Motor neuron (in vitro differentiated cells): ENCODE results near the gene HES6. TPM values are rescaled to one million over a fixed set of nuclear protein-coding genes. Genes with fewer than 3 reads are reported as not detected.

ENCODE experiments used
- ATAC-seq, 8 experiments: fragments of 200-7000 bp; cut with Tn5 transposase; replicated peaks in 6 of 8; 2 replicates each; pipeline ENCODE4 v1.8.0; 2021; ENCODE audit warnings: mild to moderate bottlenecking in 8 of 8, moderate library complexity in 8 of 8
- H3K27ac ChIP-seq, 2 donors: fragments of 250-450 bp; sonication (Bioruptor Pico); 2 replicates each; pipeline ENCODE4 v1.9.0; 2021; ENCODE audit warnings: antibody characterized with exemption in 2 of 2, mild to moderate bottlenecking in 2 of 2, moderate library complexity in 1 of 2
- H3K4me1 ChIP-seq, 2 donors: fragments of 250-450 bp; sonication (Bioruptor Pico); replicated peaks in 1 of 2; 2 replicates each; pipeline ENCODE4 v1.6.1; 2021; ENCODE audit warnings: antibody characterized with exemption in 2 of 2, mild to moderate bottlenecking in 2 of 2, moderate library complexity in 1 of 2
- H3K4me3 ChIP-seq, 5 donors: fragments of 250-450 bp; sonication (Bioruptor Pico); 2 replicates each; pipeline ENCODE4 v1.9.0; 2021; ENCODE audit warnings: antibody characterized with exemption in 5 of 5, mild to moderate bottlenecking in 5 of 5, moderate library complexity in 4 of 5
- WGBS, 10 experiments: fragments of 450-650 bp; shearing (Covaris generic); methylation state at CpG; one replicate each; pipeline ENCODE4 v1.0.0; 2022; 5-methylcytosine and 5-hydroxymethylcytosine counted together
- in situ Hi-C, 9 experiments: fragments of 400-800 bp; cut with MboI; loops; one replicate each; pipeline ENCODE4 v1.15.0; 2021; ENCODE audit warnings: low sequenced_read_pairs in 9 of 9, low pct_unique_long_range_greater_than_20kb in 2 of 9; ENCODE audit not compliant: unreplicated experiment in 9 of 9
- total RNA-seq, 8 experiments: library from RNA; unstranded; fragments of 300-600 nt; gene quantifications; 2 replicates each; pipeline versions ENCODE4 v1.2.3 to v1.2.4, GENCODE V29; 2022

Gene HES6
- total RNA-seq, 8 experiments from 2014 or later = 1.9 to 176 (median 29.6) TPM

DNA sequence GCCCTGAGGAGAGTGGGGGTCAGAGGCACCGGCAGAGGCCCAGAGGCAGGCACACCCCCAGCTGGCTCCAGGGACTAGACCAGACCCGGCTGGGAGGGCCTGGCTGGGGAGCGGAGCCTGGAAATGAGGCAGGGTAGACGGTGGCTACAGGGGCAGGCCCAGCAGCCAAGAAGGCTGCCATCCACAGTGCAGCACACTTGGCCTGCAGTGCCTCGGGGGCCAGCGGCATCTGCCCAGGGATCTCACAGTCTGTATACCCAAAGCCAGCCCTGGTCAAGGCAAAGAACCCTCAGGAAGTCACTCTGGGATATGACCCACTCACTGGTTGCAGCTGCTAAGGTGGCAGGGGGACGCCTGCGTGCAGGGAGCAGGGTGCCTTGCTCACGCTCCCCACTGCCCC is 30.8 kb upstream of the HES6 start:
- in situ Hi-C loops = loop anchor here in 7 of 9 experiments (25.0 kb wide), 1 partner anchor 408 kb away; the partner anchor contains the start of gene RAMP1 (in 7 of the 7)
- H3K4me1 ChIP-seq = no peaks in the 10 kb centered on the region
- 60 to 100% (median 83%) methylated on average over 1 to 3 of the region's 9 CpGs; no CpG with 5 or more reads in 3 of the 10 experiments for WGBS, 10 experiments
- H3K27ac ChIP-seq = no peak overlapping the region
- no peak overlapping the region for H3K4me3 ChIP-seq
- ATAC-seq = no peak

DNA sequence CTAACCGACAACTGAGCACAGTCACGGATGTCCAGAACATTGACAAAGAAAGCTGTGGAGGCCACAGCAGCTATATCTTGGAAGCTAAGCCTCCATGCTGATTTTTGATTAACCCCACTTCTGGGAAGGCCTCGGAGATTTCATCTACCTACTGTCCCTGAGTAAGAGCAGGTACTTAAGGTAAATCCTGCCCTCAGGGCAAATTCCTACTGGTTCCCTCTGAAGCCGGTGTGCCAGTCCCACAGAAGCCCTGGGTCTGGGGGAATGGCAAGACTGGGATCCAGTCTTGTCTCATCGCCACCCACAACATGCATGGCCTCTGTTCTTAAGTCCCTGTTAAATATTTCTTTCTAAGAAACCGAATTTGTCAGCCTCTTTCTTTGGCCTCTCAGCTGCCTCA is 29.9 kb upstream of the HES6 start:
- no peak overlapping the region for H3K4me3 ChIP-seq
- no peak overlapping the region for H3K27ac ChIP-seq
- ATAC-seq = no peak
- 0 to 91% (median 83%) methylated on average over 1 to 4 of the region's 6 CpGs; no CpG with 5 or more reads in 2 of the 10 experiments for WGBS, 10 experiments
- in situ Hi-C loops = loop anchor here in 7 of 9 experiments (25.0 kb wide), 1 partner anchor 407 kb away; the partner anchor contains the start of gene RAMP1 (in 7 of the 7)
- no peaks in the 10 kb centered on the region for H3K4me1 ChIP-seq

DNA sequence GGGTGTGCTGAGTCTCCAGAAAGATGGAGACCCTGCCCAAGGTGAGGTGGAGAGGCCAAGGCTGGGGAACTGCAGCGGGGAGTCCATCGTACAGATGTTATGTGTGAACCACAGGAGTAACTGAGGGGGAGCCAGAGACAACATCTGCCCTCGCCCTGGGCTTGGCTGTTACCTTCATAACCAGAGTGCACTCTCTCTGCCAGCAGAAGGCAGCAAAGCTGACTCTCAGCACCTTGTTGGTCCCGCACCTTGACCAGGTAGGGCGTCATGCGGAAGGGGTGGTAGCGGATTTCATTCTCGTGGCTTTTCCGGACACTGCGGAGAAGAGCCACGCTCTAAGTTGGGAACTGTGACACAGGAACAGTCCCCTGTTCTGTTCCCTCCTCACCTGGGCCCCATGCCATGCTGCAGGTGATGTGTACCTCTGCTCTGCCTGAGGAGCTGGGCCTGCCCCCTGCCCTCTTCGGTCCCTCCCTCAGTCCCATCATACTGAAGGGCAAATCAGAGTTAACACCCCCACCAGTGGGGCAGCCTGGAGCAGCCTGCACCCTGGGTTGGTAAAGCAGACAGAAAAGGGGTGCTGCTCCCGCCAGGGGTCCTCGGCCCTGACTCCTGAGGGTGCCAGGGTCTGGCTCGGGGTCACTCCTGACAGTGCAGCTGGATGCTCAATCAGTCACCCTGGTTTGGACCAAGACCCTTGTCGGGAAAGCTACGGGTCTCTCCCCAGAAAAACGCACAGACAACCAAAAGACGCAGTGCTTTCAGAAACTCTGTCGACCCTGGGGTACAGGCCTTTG is 28.2 kb upstream of the HES6 start:
- no peak overlapping the region for H3K27ac ChIP-seq
- peaks cover 3% of the 10 kb centered on the region in 2 donors for H3K4me1 ChIP-seq
- H3K4me3 ChIP-seq = no peak overlapping the region
- no peak for ATAC-seq
- in situ Hi-C loops = loop anchor here in 7 of 9 experiments (25.0 kb wide), 1 partner anchor 406 kb away; the partner anchor contains the start of gene RAMP1 (in 7 of the 7)
- 72 to 94% (median 87%) methylated on average over 1 to 12 of the region's 20 CpGs; no CpG with 5 or more reads in 2 of the 10 experiments for WGBS, 10 experiments

DNA sequence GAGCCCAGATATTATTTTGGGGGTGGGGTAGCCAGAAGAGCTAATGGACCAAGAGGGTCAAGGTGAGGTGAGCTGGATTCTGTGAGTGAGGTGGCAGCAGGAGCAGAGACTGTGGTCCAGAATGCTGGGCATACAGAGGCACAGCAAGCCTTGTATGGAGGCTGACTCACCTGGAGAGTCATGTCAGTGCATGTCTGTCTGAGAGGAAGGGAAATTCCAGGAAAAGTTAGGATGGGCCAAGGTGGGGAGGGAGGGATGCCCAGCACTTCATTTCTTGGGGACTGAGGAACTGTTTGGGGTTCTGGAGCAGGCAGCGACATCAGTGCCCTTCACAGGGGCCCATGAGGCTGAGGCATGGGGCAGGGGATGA is 27.5 kb upstream of the HES6 start:
- no peak for ATAC-seq
- Histone ChIP-seq H3K27ac (no peak overlapping the region), H3K4me1 (peaks cover 5 to 7% of the 10 kb centered on the region in 2 donors), H3K4me3 (no peak overlapping the region)
- 71 to 100% methylated on average over 1 of the region's 1 CpG; no CpG with 5 or more reads in 8 of the 10 experiments for WGBS, 10 experiments
- in situ Hi-C loops = loop anchor here in 7 of 9 experiments (25.0 kb wide), 1 partner anchor 405 kb away; the partner anchor contains the start of gene RAMP1 (in 7 of the 7)

DNA sequence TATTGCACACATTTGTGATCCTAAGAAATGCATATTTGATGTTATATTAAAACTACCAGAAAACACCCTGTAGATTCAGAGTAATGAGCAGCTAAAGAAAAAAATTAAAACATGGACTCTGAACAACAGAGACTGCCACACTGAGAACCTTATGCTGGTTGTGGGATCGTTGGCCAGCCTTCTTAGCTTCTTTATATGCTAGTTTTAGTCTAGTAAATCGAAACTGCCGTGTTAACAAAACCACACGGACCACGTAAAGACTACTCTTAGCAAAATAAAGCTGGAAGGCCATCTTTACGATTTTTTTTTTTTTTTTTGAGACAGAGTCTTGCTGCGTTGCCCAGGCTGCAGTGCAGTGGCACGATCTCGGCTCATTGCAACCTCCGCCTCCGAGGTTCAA is 25.8 kb upstream of the HES6 start:
- WGBS, 10 experiments = 67 to 100% (median 90%) methylated on average over 3 to 11 of the region's 11 CpGs; no CpG with 5 or more reads in 2 of the 10 experiments
- peaks cover 18 to 24% of the 10 kb centered on the region in 2 donors for H3K4me1 ChIP-seq
- ATAC-seq = no peak
- in situ Hi-C loops = loop anchor here in 7 of 9 experiments (25.0 kb wide), 1 partner anchor 403 kb away; the partner anchor contains the start of gene RAMP1 (in 7 of the 7)
- no peak overlapping the region for H3K4me3 ChIP-seq
- H3K27ac ChIP-seq = no peak overlapping the region

- in situ Hi-C loops = loop anchor here in 7 of 9 experiments (25.0 kb wide), 1 partner anchor 402 kb away; the partner anchor contains the start of gene RAMP1 (in 7 of the 7)
- Histone ChIP-seq H3K4me1 (peaks cover 27 to 30% of the 10 kb centered on the region in 2 donors), H3K27ac (no peak overlapping the region), H3K4me3 (no peak overlapping the region)
- no peak for ATAC-seq
- 80 to 100% (median 83%) methylated on average over 1 to 3 of the region's 4 CpGs; no CpG with 5 or more reads in 5 of the 10 experiments for WGBS, 10 experiments
These were observed 24.2 kb upstream of the HES6 start for GRCh38 chr2:238264072-238264460.

GRCh38 chr2:238263204-238264071 is 23.6 kb upstream of the HES6 start:
- no peak overlapping the region for H3K4me3 ChIP-seq
- in situ Hi-C loops = loop anchor here in 7 of 9 experiments (25.0 kb wide), 1 partner anchor 401 kb away; the partner anchor contains the start of gene RAMP1 (in 7 of the 7)
- H3K4me1 ChIP-seq = peaks cover 33 to 36% of the 10 kb centered on the region in 2 donors
- ATAC-seq = peak; percentile 76 to 97 (median 88)
- WGBS, 10 experiments = 0 to 80% (median 15%) methylated on average over 1 to 10 of the region's 13 CpGs; no CpG with 5 or more reads in 2 of the 10 experiments
- H3K27ac ChIP-seq = no peak overlapping the region

- Histone ChIP-seq H3K27ac (no peak overlapping the region), H3K4me3 (no peak overlapping the region), H3K4me1 (peaks cover 37 to 43% of the 10 kb centered on the region in 2 donors)
- WGBS, 10 experiments = 80 to 100% (median 92%) methylated on average over 1 to 8 of the region's 12 CpGs; no CpG with 5 or more reads in 3 of the 10 experiments
- in situ Hi-C loops = loop anchor here in 7 of 9 experiments (25.0 kb wide), 1 partner anchor 400 kb away; the partner anchor contains the start of gene RAMP1 (in 7 of the 7)
- ATAC-seq = no peak
These were observed 22.8 kb upstream of the HES6 start for GRCh38 chr2:238262496-238263122.

GRCh38 chr2:238261718-238262375 is 22.0 kb upstream of the HES6 start:
- in situ Hi-C loops = loop anchor here in 7 of 9 experiments (25.0 kb wide), 1 partner anchor 400 kb away; the partner anchor contains the start of gene RAMP1 (in 7 of the 7)
- H3K4me1 ChIP-seq = peaks cover 37 to 43% of the 10 kb centered on the region in 2 donors
- H3K4me3 ChIP-seq = no peak overlapping the region
- H3K27ac ChIP-seq = no peak overlapping the region
- ATAC-seq = peak in 2 of 8 experiments; percentile 18 to 20
- 33 to 100% (median 78%) methylated on average over 1 to 5 of the region's 16 CpGs; no CpG with 5 or more reads in 4 of the 10 experiments for WGBS, 10 experiments

GRCh38 chr2:238260883-238261282 is 21.0 kb upstream of the HES6 start:
- Histone ChIP-seq H3K27ac (no peak overlapping the region), H3K4me3 (no peak overlapping the region), H3K4me1 (peaks cover 37 to 43% of the 10 kb centered on the region in 2 donors)
- WGBS, 10 experiments = 60 to 100% (median 81%) methylated on average over 1 to 9 of the region's 18 CpGs; no CpG with 5 or more reads in 6 of the 10 experiments
- in situ Hi-C loops = loop anchor here in 7 of 9 experiments (25.0 kb wide), 1 partner anchor 399 kb away; the partner anchor contains the start of gene RAMP1 (in 7 of the 7)
- ATAC-seq = peak in 4 of 8 experiments; percentile 9 to 32 (median 18)
